ENCODE results near the gene WDR70.

DNA sequence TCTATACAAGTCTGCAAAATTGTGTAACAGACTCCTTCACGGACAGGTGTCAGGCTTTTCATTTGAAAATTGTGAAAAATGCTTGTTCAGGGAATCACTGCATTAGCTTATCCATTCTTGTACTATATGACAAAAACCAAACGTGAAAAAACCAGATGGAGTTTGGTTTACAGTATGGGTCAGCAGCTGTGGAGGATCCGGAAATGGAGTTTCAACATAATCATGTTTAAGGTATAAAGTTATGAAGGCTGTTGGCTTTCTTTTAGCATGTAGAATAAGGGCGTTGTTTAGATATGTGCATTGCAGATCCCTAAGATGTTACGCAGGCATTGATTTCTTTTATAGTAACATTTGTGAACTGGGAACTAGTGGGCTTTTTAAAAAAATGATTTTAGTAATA lies 336.9 kb downstream of the WDR70 start:
- TF ChIP-seq PAX5 (IDR thresholded peaks at IDR 0.05; ENCODE audit: insufficient read depth, low read length, severe bottlenecking) = no peak
- no peak for TF ChIP-seq POLR2A (IDR thresholded peaks at IDR 0.05; ENCODE audit: low read depth, low read length)

Measured in GM12891 (cell line).